Bronchial epithelial cell (primary cell): ENCODE data around the gene FEN1. TPM values are rescaled to one million over a fixed set of nuclear protein-coding genes. Genes with fewer than 3 reads are reported as not detected.

Source experiments
- DNase-seq: peaks from one replicate; pipeline ENCODE4 v3.0.0-alpha.2; 2010; ENCODE audit warnings: low read depth
- FAIRE-seq: peaks from 2 replicates; lab custom pipeline; 2011; peaks lifted over from hg19 to GRCh38; lab: Jason Lieb, UNC
- H3K27me3 ChIP-seq: 2 replicates; pipeline ENCODE4 v1.5.1; 2011; ENCODE audit warnings: low read length; ENCODE audit not compliant: control insufficient read depth, insufficient read depth
- H3K36me3 ChIP-seq: 2 replicates; pipeline ENCODE4 v1.5.1; 2011; ENCODE audit warnings: low read length; ENCODE audit not compliant: control insufficient read depth, insufficient read depth
- H3K4me3 ChIP-seq: 2 replicates; pipeline ENCODE4 v1.5.1; 2011; ENCODE audit warnings: mild to moderate bottlenecking, low read depth, low read length, control low read depth
- total RNA-seq: library from RNA; depleted of rRNA; stranded (reverse); fragments of >200 nt; gene quantifications from 2 replicates; pipeline ENCODE4 v1.2.1, GENCODE V29; 2014
- TF ChIP-seq, protein P1 (sequence below): IDR thresholded peaks from 2 replicates; pipeline ENCODE4 v1.5.1; 2011; ENCODE audit warnings: mild to moderate bottlenecking, moderate library complexity, low read length, control low read depth, inconsistent platforms; ENCODE audit not compliant: insufficient read depth, severe bottlenecking

Gene FEN1
- total RNA-seq, 1 donor from 2014 or later: 9.7 TPM

DNA sequence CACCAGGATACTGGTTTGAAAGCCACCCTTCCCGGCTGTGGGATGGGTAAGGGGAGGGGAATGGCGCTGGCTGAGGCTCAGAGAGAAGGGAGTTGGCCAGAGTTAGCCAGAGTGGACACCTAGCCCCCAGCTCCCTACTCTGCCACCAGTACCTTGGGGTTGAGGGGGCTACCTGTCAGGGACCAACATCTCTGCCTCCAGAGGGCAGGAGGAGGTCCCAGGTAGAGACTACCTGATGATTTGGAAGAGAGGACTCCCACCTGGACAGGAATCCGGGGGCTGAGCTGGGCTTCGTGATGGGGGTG, 36.6 kb upstream of the FEN1 start:
- peaks cover 9% of the 10 kb centered on the region for H3K27me3 ChIP-seq
- no peak for DNase-seq
- no peak overlapping the region for H3K4me3 ChIP-seq
- FAIRE-seq: no peak
- TF ChIP-seq, protein P1, sequence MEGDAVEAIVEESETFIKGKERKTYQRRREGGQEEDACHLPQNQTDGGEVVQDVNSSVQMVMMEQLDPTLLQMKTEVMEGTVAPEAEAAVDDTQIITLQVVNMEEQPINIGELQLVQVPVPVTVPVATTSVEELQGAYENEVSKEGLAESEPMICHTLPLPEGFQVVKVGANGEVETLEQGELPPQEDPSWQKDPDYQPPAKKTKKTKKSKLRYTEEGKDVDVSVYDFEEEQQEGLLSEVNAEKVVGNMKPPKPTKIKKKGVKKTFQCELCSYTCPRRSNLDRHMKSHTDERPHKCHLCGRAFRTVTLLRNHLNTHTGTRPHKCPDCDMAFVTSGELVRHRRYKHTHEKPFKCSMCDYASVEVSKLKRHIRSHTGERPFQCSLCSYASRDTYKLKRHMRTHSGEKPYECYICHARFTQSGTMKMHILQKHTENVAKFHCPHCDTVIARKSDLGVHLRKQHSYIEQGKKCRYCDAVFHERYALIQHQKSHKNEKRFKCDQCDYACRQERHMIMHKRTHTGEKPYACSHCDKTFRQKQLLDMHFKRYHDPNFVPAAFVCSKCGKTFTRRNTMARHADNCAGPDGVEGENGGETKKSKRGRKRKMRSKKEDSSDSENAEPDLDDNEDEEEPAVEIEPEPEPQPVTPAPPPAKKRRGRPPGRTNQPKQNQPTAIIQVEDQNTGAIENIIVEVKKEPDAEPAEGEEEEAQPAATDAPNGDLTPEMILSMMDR: no peak
- no peaks in the 10 kb centered on the region for H3K36me3 ChIP-seq

DNA sequence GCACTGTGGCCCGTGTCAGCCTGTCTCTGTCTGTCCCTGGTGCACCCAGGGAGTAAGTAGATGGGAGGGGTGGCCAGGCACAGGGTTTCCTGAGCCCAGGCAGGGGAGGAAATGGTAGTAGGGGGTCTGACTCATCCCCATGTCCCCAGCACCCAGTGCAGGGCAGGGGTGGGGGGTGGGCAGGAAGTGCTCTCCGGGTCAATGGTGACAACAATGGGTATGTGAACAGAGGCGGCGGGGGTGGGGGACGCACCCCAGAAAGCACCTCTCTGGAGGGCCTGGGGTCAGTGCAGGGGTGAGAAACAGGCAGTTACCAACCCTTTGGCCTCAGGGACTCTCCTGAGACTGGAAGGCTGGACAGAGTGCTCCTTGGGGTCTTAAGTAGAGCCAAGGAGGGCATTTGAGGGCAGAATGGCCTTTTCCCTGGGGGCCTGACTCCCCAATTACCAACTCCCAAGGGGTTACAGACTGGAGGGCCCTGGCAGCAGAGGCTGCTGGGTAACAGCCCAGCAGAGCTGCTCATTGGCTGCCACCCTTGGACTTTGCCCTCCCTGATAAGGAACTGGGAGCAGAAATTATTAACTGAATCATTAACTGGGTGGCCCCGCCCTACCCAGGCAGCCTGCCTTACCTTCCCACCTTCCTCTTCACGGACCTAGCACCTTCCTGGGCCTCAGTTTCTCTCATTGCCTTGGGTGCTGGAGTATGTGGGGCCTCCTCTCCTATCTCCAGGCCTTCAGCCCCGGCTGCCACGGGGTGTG, 36.1 kb upstream of the FEN1 start:
- H3K4me3 ChIP-seq: no peak overlapping the region
- DNase-seq: peak; percentile 29
- no peak for FAIRE-seq

DNA sequence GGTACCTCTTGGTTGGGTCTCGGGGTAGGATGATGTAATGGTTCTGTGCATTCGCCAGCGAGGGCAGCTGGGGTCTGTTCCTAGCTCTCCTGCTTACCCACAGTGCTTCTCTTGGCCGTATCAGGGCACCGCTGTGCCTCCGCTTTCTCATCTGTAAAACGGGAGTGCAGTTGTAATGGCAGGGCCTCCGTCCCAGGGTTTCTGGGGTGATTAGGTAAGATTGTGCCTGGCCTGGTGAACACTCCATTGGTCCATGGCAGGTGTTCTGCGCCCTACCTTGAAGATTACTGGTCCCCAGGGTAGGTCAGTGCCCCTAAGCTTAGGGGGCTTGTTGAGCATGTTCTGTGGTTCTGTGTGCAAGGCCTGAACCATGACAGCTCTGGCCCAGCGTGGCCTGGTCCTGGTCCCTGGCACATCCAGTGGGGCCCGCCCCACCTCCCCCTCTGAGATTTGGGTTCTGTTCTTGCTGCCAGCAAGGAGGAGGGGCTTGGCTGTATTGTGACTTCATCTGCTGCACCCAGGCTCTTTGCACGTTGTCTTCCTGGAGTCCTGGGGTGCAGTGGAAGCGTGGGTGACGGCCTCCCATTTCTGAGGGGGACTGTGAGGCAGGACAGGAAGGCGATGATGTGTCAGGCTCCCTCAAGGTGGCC, 35.4 kb upstream of the FEN1 start:
- DNase-seq: no peak
- FAIRE-seq: peak; percentile 52
- Histone ChIP-seq H3K36me3 (no peaks in the 10 kb centered on the region), H3K4me3 (no peak overlapping the region), H3K27me3 (peaks cover 8% of the 10 kb centered on the region)
- TF ChIP-seq, protein P1: no peak

More for the DNA sequence above, 36.1 kb upstream of the FEN1 start:
- no peaks in the 10 kb centered on the region for H3K36me3 ChIP-seq
- TF ChIP-seq, protein P1: no peak
- peaks cover 9% of the 10 kb centered on the region for H3K27me3 ChIP-seq

DNA sequence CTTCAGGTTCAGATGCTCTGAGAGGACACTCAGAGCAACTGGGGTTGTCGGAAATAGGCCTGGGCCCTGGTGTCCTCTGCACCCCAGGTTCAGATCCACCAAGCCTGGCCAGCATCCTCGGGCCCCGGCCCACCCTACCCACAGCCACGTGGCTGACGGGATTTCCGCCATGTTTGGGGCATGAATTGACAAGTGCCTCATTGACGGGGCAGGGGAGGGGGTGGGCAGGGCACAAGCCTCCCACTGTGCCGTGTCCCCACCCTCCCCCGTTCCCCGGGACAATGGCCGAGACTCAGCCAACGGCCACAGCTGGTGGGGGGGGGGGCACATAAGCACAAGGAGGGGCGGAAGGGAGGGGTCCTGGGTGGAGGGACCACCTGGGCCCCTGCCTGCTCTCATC, 31.8 kb upstream of the FEN1 start:
- H3K36me3 ChIP-seq: no peaks in the 10 kb centered on the region
- DNase-seq (no peak), FAIRE-seq (no peak)
- TF ChIP-seq, protein P1: no peak
- H3K27me3 ChIP-seq: peaks cover 2% of the 10 kb centered on the region
- no peak overlapping the region for H3K4me3 ChIP-seq

DNA sequence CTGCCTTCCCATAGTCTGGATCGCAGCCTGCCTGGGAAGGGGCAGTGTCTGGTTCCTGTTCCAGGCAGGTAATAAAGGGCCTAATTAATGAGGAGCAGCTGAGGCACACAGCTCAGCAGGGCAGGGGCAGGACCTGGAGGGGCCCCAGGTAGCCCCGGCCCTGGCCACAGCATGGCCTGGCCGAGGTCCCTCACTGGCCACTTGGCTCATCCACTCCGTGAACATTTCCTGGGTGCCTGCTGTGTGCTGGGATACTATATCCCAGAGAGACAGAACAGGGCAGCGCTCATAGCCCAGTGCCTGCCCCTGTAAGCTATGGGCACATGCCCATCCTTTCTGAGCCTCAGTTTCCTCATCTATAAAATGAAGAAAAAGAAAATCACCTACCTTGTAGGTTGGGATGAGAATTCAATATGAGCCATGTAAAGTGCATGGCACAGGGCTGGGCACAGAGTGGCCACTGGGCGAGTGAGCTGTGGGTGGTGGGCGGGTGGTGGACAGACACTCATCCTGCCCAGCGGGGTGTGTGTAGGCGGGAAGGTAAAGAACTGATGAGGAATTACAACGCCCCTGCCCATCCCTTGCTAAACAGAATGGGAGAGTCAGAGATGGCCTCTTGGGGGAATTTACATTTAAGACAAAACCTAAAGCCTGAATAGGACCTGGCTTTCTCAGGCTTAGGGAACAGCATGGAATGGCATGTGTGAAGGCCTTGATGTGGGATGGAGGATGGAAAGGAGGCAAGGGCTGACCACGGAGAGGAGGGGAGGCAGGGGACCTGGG, 31.1 kb upstream of the FEN1 start:
- Histone ChIP-seq H3K4me3 (no peak overlapping the region), H3K27me3 (peaks cover 2% of the 10 kb centered on the region), H3K36me3 (no peaks in the 10 kb centered on the region)
- TF ChIP-seq, protein P1: no peak
- DNase-seq (peak; percentile 10), FAIRE-seq (no peak)
